HCT116 (cell line): ENCODE data around the gene ZMYND19. TPM values are rescaled to one million over a fixed set of nuclear protein-coding genes. Genes with fewer than 3 reads are reported as not detected.

ENCODE experiments used
- ATAC-seq: fragments of 200-7000 bp; cut with Tn5 transposase; 2 replicates; pipeline ENCODE4 v1.9.1; 2020; ENCODE audit warnings: mild to moderate bottlenecking, moderate library complexity
- BruUV-seq: library from RNA; stranded (reverse); fragments of 400-500 nt; replicated peaks from 2 replicates; lab custom pipeline; 2021; lab: Mats Ljungman, UMichigan
- CTCF ChIA-PET: fragments of 300-600 bp; sonication (Branson Sonifier 250); formaldehyde crosslinking; loops from one replicate; lab custom pipeline; 2021; ENCODE audit warnings: antibody characterized with exemption; lab: Charles Lee
- POLR2A ChIA-PET: fragments of 300-600, 350-600 bp; sonication (Branson Sonifier 250); formaldehyde crosslinking; loops from one replicate; lab custom pipeline; 2021; ENCODE audit warnings: antibody characterized with exemption; lab: Charles Lee
- RAD21 ChIA-PET, 2 experiments: fragments of 300-600 bp; sonication (Branson Sonifier 250); formaldehyde crosslinking; loops; one replicate each; lab custom pipeline; 2023; ENCODE audit warnings: low total read pairs in 2 of 2; ENCODE audit not compliant: uncharacterized antibody in 2 of 2, unreplicated experiment in 2 of 2, low non-redundant PET in 1 of 2; lab: Charles Lee
- DNase-seq: peaks from one replicate; pipeline ENCODE4 v3.0.0-alpha.2; 2010; ENCODE audit warnings: low read depth, low spot score
- H2AFZ ChIP-seq: fragments of 200-600 bp; shearing (Covaris generic), sonication (generic); 2 replicates; pipeline ENCODE4 v1.6.1; 2017; ENCODE audit warnings: low read depth, mixed run types, mixed read lengths, antibody characterized with exemption, low read length; ENCODE audit not compliant: poor library complexity, severe bottlenecking
- H3K27ac ChIP-seq: 2 replicates; pipeline ENCODE4 v1.5.1; 2012; ENCODE audit warnings: low read depth, low read length
- H3K27me3 ChIP-seq: fragments of 200-600 bp; sonication (generic); 2 replicates; pipeline ENCODE4 v1.6.1; 2016; ENCODE audit warnings: mixed run types, low read length, mixed read lengths; ENCODE audit not compliant: insufficient read depth
- H3K36me3 ChIP-seq, 2 experiments: fragments of 200-500 bp in 1 of 2; fragments of 200-600 bp in 1 of 2; sonication (Bioruptor generic) in 1 of 2; sonication (generic) in 1 of 2; 2 replicates each; pipeline versions ENCODE4 v1.5.1 to v1.6.1; 2014 to 2016; ENCODE audit warnings: low read length in 2 of 2, inconsistent platforms in 1 of 2, mixed read lengths in 1 of 2, mixed run types in 1 of 2; ENCODE audit not compliant: insufficient read depth in 2 of 2, control insufficient read depth in 1 of 2
- H3K4me1 ChIP-seq, 2 experiments: fragments of 200-600 bp in 1 of 2; sonication (generic) in 1 of 2; 2 replicates each; pipeline versions ENCODE4 v1.5.1 to v1.6.1; 2012 to 2017; ENCODE audit warnings: low read length in 2 of 2, inconsistent platforms in 1 of 2, mild to moderate bottlenecking in 1 of 2, mixed read lengths in 1 of 2, mixed run types in 1 of 2, moderate library complexity in 1 of 2; ENCODE audit not compliant: insufficient read depth in 2 of 2, control insufficient read depth in 1 of 2
- H3K4me2 ChIP-seq: fragments of 200-600 bp; sonication (generic); 2 replicates; pipeline ENCODE4 v1.6.1; 2017; ENCODE audit warnings: mixed run types, low read length, mixed read lengths
- H3K4me3 ChIP-seq, 2 experiments: fragments of 200-600 bp in 1 of 2; sonication (generic) in 1 of 2; replicated peaks in 1 of 2; 2 replicates each; pipeline ENCODE4 v1.5.1; 2011 to 2016; ENCODE audit warnings: low read length in 2 of 2, control low read depth in 1 of 2, low read depth in 1 of 2, mild to moderate bottlenecking in 1 of 2, mixed read lengths in 1 of 2, mixed run types in 1 of 2
- H3K79me2 ChIP-seq: fragments of 200-600 bp; sonication (generic); 2 replicates; pipeline ENCODE4 v1.6.1; 2017; ENCODE audit warnings: mild to moderate bottlenecking, mixed run types, low read length, moderate library complexity, mixed read lengths; ENCODE audit not compliant: insufficient read depth
- H3K9ac ChIP-seq: fragments of 200-600 bp; sonication (generic); 2 replicates; pipeline ENCODE4 v1.6.1; 2016; ENCODE audit warnings: low read length, mixed read lengths
- H3K9me2 ChIP-seq: fragments of 200-600 bp; sonication (generic), shearing (Covaris generic); 2 replicates; pipeline ENCODE4 v1.6.1; 2017; ENCODE audit warnings: mixed run types, mild to moderate bottlenecking, moderate library complexity; ENCODE audit not compliant: insufficient read depth
- H3K9me3 ChIP-seq, 2 experiments: fragments of 200-500 bp in 1 of 2; fragments of 200-600 bp in 1 of 2; sonication (Bioruptor generic) in 1 of 2; sonication (generic) in 1 of 2; 2 replicates each; pipeline ENCODE4 v1.6.1; 2014 to 2017; ENCODE audit warnings: low read length in 2 of 2, mixed read lengths in 2 of 2, inconsistent platforms in 1 of 2, low read depth in 1 of 2, mild to moderate bottlenecking in 1 of 2, mixed run types in 1 of 2, moderate library complexity in 1 of 2; ENCODE audit not compliant: control insufficient read depth in 1 of 2, insufficient read depth in 1 of 2
- H4K20me1 ChIP-seq: fragments of 200-600 bp; sonication (generic), shearing (Covaris generic); 2 replicates; pipeline ENCODE4 v1.6.1; 2017; ENCODE audit warnings: mixed run types, mild to moderate bottlenecking, moderate library complexity; ENCODE audit not compliant: insufficient read depth
- CBX3 ChIP-seq: IDR thresholded peaks from 2 replicates; pipeline ENCODE4 v1.6.1; 2012; ENCODE audit warnings: low read depth
- ELF1 ChIP-seq: IDR thresholded peaks from 2 replicates; pipeline ENCODE4 v1.6.1; 2012; ENCODE audit warnings: low read depth, borderline replicate concordance
- EZH2phosphoT487 ChIP-seq: fragments of 200-600 bp; IDR thresholded peaks from 2 replicates; pipeline ENCODE4 v1.6.1; 2018; ENCODE audit warnings: antibody characterized with exemption, borderline replicate concordance
- FOSL1 ChIP-seq: IDR thresholded peaks from 2 replicates; pipeline ENCODE4 v1.6.1; 2012; ENCODE audit warnings: low read depth
- JUND ChIP-seq: IDR thresholded peaks from 2 replicates; pipeline ENCODE4 v1.6.1; 2012
- MAX ChIP-seq: IDR thresholded peaks from 2 replicates; pipeline ENCODE4 v1.6.1; 2012
- RAD21 ChIP-seq: IDR thresholded peaks from 2 replicates; pipeline ENCODE4 v1.6.1; 2012; ENCODE audit warnings: low read depth, mild to moderate bottlenecking
- SP1 ChIP-seq: IDR thresholded peaks from 2 replicates; pipeline ENCODE4 v1.6.1; 2012; ENCODE audit warnings: low read depth
- SRF ChIP-seq: IDR thresholded peaks from 2 replicates; pipeline ENCODE4 v1.6.1; 2012; ENCODE audit warnings: low read depth
- TCF7L2 ChIP-seq: IDR thresholded peaks from 2 replicates; pipeline ENCODE4 v1.7.0; 2011; ENCODE audit warnings: borderline replicate concordance, inconsistent platforms; ENCODE audit not compliant: insufficient read depth, insufficient read length; ENCODE audit errors: extremely low read depth
- YY1 ChIP-seq: IDR thresholded peaks from 2 replicates; pipeline ENCODE4 v1.6.1; 2011; ENCODE audit warnings: low read length, low read depth, moderate library complexity, mild to moderate bottlenecking; ENCODE audit not compliant: insufficient replicate concordance; ENCODE audit errors: extremely low read depth
- ZFX ChIP-seq: fragments of 450-650 bp; IDR thresholded peaks from 2 replicates; pipeline ENCODE4 v1.6.1; 2017
- ZNF274 ChIP-seq: fragments of 200-500 bp; sonication (Bioruptor generic); IDR thresholded peaks from 2 replicates; pipeline ENCODE4 v1.6.1; 2014; ENCODE audit warnings: mild to moderate bottlenecking, low read depth, low read length, inconsistent platforms
- intact Hi-C: fragments of 100-400 bp; cut with micrococcal nuclease; formaldehyde crosslinking; loops from 2 replicates; pipeline ENCODE4 v1.10.0; 2022
- total RNA-seq: library from RNA; stranded (reverse); gene quantifications from one replicate; pipeline ENCODE4 v1.2.1, GENCODE V29; 2021; ENCODE audit not compliant: unreplicated experiment
- TF ChIP-seq, protein P1 (sequence below): IDR thresholded peaks from 2 replicates; pipeline ENCODE4 v1.6.1; 2012
- TF ChIP-seq, protein P2 (sequence below), 3 experiments: fragments of 200-600 bp in 1 of 3; sonication (generic) in 1 of 3; IDR thresholded peaks in 2 of 3; conservative IDR thresholded peaks in 1 of 3; 2 replicates each; pipeline ENCODE4 v1.5.1; 2012 to 2017; ENCODE audit warnings: low read depth in 2 of 3, low read length in 2 of 3, antibody characterized with exemption in 1 of 3, borderline replicate concordance in 1 of 3, control low read depth in 1 of 3, mild to moderate bottlenecking in 1 of 3, mixed read lengths in 1 of 3, mixed run types in 1 of 3, moderate library complexity in 1 of 3; ENCODE audit not compliant: insufficient read depth in 1 of 3
- TF ChIP-seq, protein P3 (sequence below): IDR thresholded peaks from 2 replicates; pipeline ENCODE4 v1.6.1; 2012; ENCODE audit warnings: low read depth

Gene ZMYND19
- total RNA-seq, 1 experiment from 2014 or later: 57.4 TPM

GRCh38 chr9:137545123-137545522, 45.2 kb downstream of the ZMYND19 start:
- no peaks in the 10 kb centered on the region for H3K79me2 ChIP-seq
- peaks cover 0 to 11% of the 10 kb centered on the region in 2 experiments; a peak in 3 of 4 replicates for H3K9me3 ChIP-seq
- RAD21 ChIA-PET: no interaction called here
- ATAC-seq (no peak), DNase-seq (no peak)
- no peak overlapping the region for H3K9ac ChIP-seq
- TF ChIP-seq ZFX: no peak
- TF ChIP-seq YY1: no peak
- no peak for TF ChIP-seq ELF1
- TF ChIP-seq, protein P1, sequence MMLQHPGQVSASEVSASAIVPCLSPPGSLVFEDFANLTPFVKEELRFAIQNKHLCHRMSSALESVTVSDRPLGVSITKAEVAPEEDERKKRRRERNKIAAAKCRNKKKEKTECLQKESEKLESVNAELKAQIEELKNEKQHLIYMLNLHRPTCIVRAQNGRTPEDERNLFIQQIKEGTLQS: no peak
- TF ChIP-seq JUND: no peak
- no peak for TF ChIP-seq SP1
- TF ChIP-seq EZH2phosphoT487: no peak
- TF ChIP-seq FOSL1: no peak
- no peak for TF ChIP-seq ZNF274
- TF ChIP-seq SRF: no peak
- no peak for TF ChIP-seq RAD21
- TF ChIP-seq TCF7L2: no peak
- TF ChIP-seq MAX: no peak
- TF ChIP-seq, protein P2, sequence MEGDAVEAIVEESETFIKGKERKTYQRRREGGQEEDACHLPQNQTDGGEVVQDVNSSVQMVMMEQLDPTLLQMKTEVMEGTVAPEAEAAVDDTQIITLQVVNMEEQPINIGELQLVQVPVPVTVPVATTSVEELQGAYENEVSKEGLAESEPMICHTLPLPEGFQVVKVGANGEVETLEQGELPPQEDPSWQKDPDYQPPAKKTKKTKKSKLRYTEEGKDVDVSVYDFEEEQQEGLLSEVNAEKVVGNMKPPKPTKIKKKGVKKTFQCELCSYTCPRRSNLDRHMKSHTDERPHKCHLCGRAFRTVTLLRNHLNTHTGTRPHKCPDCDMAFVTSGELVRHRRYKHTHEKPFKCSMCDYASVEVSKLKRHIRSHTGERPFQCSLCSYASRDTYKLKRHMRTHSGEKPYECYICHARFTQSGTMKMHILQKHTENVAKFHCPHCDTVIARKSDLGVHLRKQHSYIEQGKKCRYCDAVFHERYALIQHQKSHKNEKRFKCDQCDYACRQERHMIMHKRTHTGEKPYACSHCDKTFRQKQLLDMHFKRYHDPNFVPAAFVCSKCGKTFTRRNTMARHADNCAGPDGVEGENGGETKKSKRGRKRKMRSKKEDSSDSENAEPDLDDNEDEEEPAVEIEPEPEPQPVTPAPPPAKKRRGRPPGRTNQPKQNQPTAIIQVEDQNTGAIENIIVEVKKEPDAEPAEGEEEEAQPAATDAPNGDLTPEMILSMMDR (IDR thresholded peaks at IDR 0.05 in 2 of 3, conservative IDR thresholded peaks at IDR 0.05 in 1 of 3; ENCODE audit: borderline replicate concordance in 1 of 3, insufficient read depth in 1 of 3, low read depth in 2 of 3, low read length in 2 of 3): no peak
- no peak for TF ChIP-seq CBX3
- TF ChIP-seq, protein P3, sequence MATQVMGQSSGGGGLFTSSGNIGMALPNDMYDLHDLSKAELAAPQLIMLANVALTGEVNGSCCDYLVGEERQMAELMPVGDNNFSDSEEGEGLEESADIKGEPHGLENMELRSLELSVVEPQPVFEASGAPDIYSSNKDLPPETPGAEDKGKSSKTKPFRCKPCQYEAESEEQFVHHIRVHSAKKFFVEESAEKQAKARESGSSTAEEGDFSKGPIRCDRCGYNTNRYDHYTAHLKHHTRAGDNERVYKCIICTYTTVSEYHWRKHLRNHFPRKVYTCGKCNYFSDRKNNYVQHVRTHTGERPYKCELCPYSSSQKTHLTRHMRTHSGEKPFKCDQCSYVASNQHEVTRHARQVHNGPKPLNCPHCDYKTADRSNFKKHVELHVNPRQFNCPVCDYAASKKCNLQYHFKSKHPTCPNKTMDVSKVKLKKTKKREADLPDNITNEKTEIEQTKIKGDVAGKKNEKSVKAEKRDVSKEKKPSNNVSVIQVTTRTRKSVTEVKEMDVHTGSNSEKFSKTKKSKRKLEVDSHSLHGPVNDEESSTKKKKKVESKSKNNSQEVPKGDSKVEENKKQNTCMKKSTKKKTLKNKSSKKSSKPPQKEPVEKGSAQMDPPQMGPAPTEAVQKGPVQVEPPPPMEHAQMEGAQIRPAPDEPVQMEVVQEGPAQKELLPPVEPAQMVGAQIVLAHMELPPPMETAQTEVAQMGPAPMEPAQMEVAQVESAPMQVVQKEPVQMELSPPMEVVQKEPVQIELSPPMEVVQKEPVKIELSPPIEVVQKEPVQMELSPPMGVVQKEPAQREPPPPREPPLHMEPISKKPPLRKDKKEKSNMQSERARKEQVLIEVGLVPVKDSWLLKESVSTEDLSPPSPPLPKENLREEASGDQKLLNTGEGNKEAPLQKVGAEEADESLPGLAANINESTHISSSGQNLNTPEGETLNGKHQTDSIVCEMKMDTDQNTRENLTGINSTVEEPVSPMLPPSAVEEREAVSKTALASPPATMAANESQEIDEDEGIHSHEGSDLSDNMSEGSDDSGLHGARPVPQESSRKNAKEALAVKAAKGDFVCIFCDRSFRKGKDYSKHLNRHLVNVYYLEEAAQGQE: no peak
- H3K4me1 ChIP-seq: peaks cover 4 to 7% of the 10 kb centered on the region in 2 experiments; a peak in 3 of 4 replicates
- H3K4me3 ChIP-seq: no peak overlapping the region
- no peaks in the 10 kb centered on the region for H3K9me2 ChIP-seq
- intact Hi-C loops: no loop called here
- no peaks in the 10 kb centered on the region for H4K20me1 ChIP-seq
- CTCF ChIA-PET: interaction anchor here (1.1 to 1.2 kb wide), 2 partner anchors 10 to 258 kb away, joined by 4 to 7 read pairs; no protein-coding TSS in a partner anchor
- H2AFZ ChIP-seq: no peak overlapping the region
- H3K4me2 ChIP-seq: no peak overlapping the region
- H3K27ac ChIP-seq: no peak overlapping the region
- no peaks in the 10 kb centered on the region for H3K27me3 ChIP-seq
- POLR2A ChIA-PET: no interaction called here
- no TSS peak for BruUV-seq
- no peaks in the 10 kb centered on the region for H3K36me3 ChIP-seq
